HCT116 (cell line): ENCODE data around the gene PRPF18. TPM values are rescaled to one million over a fixed set of nuclear protein-coding genes. Genes with fewer than 3 reads are reported as not detected.

ENCODE experiments used
- ATAC-seq: fragments of 200-7000 bp; cut with Tn5 transposase; 2 replicates; pipeline ENCODE4 v1.9.1; 2020; ENCODE audit warnings: mild to moderate bottlenecking, moderate library complexity
- BruUV-seq: library from RNA; stranded (reverse); fragments of 400-500 nt; replicated peaks from 2 replicates; lab custom pipeline; 2021; lab: Mats Ljungman, UMichigan
- CTCF ChIA-PET: fragments of 300-600 bp; sonication (Branson Sonifier 250); formaldehyde crosslinking; loops from one replicate; lab custom pipeline; 2021; ENCODE audit warnings: antibody characterized with exemption; lab: Charles Lee
- POLR2A ChIA-PET: fragments of 300-600, 350-600 bp; sonication (Branson Sonifier 250); formaldehyde crosslinking; loops from one replicate; lab custom pipeline; 2021; ENCODE audit warnings: antibody characterized with exemption; lab: Charles Lee
- RAD21 ChIA-PET, 2 experiments: fragments of 300-600 bp; sonication (Branson Sonifier 250); formaldehyde crosslinking; loops; one replicate each; lab custom pipeline; 2023; ENCODE audit warnings: low total read pairs in 2 of 2; ENCODE audit not compliant: uncharacterized antibody in 2 of 2, unreplicated experiment in 2 of 2, low non-redundant PET in 1 of 2; lab: Charles Lee
- DNase-seq: peaks from one replicate; pipeline ENCODE4 v3.0.0-alpha.2; 2010; ENCODE audit warnings: low read depth, low spot score
- H2AFZ ChIP-seq: fragments of 200-600 bp; shearing (Covaris generic), sonication (generic); 2 replicates; pipeline ENCODE4 v1.6.1; 2017; ENCODE audit warnings: low read depth, mixed run types, mixed read lengths, antibody characterized with exemption, low read length; ENCODE audit not compliant: poor library complexity, severe bottlenecking
- H3K27ac ChIP-seq: 2 replicates; pipeline ENCODE4 v1.5.1; 2012; ENCODE audit warnings: low read depth, low read length
- H3K27me3 ChIP-seq: fragments of 200-600 bp; sonication (generic); 2 replicates; pipeline ENCODE4 v1.6.1; 2016; ENCODE audit warnings: mixed run types, low read length, mixed read lengths; ENCODE audit not compliant: insufficient read depth
- H3K36me3 ChIP-seq, 2 experiments: fragments of 200-500 bp in 1 of 2; fragments of 200-600 bp in 1 of 2; sonication (Bioruptor generic) in 1 of 2; sonication (generic) in 1 of 2; 2 replicates each; pipeline versions ENCODE4 v1.5.1 to v1.6.1; 2014 to 2016; ENCODE audit warnings: low read length in 2 of 2, inconsistent platforms in 1 of 2, mixed read lengths in 1 of 2, mixed run types in 1 of 2; ENCODE audit not compliant: insufficient read depth in 2 of 2, control insufficient read depth in 1 of 2
- H3K4me1 ChIP-seq, 2 experiments: fragments of 200-600 bp in 1 of 2; sonication (generic) in 1 of 2; 2 replicates each; pipeline versions ENCODE4 v1.5.1 to v1.6.1; 2012 to 2017; ENCODE audit warnings: low read length in 2 of 2, inconsistent platforms in 1 of 2, mild to moderate bottlenecking in 1 of 2, mixed read lengths in 1 of 2, mixed run types in 1 of 2, moderate library complexity in 1 of 2; ENCODE audit not compliant: insufficient read depth in 2 of 2, control insufficient read depth in 1 of 2
- H3K4me2 ChIP-seq: fragments of 200-600 bp; sonication (generic); 2 replicates; pipeline ENCODE4 v1.6.1; 2017; ENCODE audit warnings: mixed run types, low read length, mixed read lengths
- H3K4me3 ChIP-seq, 2 experiments: fragments of 200-600 bp in 1 of 2; sonication (generic) in 1 of 2; replicated peaks in 1 of 2; 2 replicates each; pipeline ENCODE4 v1.5.1; 2011 to 2016; ENCODE audit warnings: low read length in 2 of 2, control low read depth in 1 of 2, low read depth in 1 of 2, mild to moderate bottlenecking in 1 of 2, mixed read lengths in 1 of 2, mixed run types in 1 of 2
- H3K79me2 ChIP-seq: fragments of 200-600 bp; sonication (generic); 2 replicates; pipeline ENCODE4 v1.6.1; 2017; ENCODE audit warnings: mild to moderate bottlenecking, mixed run types, low read length, moderate library complexity, mixed read lengths; ENCODE audit not compliant: insufficient read depth
- H3K9ac ChIP-seq: fragments of 200-600 bp; sonication (generic); 2 replicates; pipeline ENCODE4 v1.6.1; 2016; ENCODE audit warnings: low read length, mixed read lengths
- H3K9me2 ChIP-seq: fragments of 200-600 bp; sonication (generic), shearing (Covaris generic); 2 replicates; pipeline ENCODE4 v1.6.1; 2017; ENCODE audit warnings: mixed run types, mild to moderate bottlenecking, moderate library complexity; ENCODE audit not compliant: insufficient read depth
- H3K9me3 ChIP-seq, 2 experiments: fragments of 200-500 bp in 1 of 2; fragments of 200-600 bp in 1 of 2; sonication (Bioruptor generic) in 1 of 2; sonication (generic) in 1 of 2; 2 replicates each; pipeline ENCODE4 v1.6.1; 2014 to 2017; ENCODE audit warnings: low read length in 2 of 2, mixed read lengths in 2 of 2, inconsistent platforms in 1 of 2, low read depth in 1 of 2, mild to moderate bottlenecking in 1 of 2, mixed run types in 1 of 2, moderate library complexity in 1 of 2; ENCODE audit not compliant: control insufficient read depth in 1 of 2, insufficient read depth in 1 of 2
- H4K20me1 ChIP-seq: fragments of 200-600 bp; sonication (generic), shearing (Covaris generic); 2 replicates; pipeline ENCODE4 v1.6.1; 2017; ENCODE audit warnings: mixed run types, mild to moderate bottlenecking, moderate library complexity; ENCODE audit not compliant: insufficient read depth
- ATF3 ChIP-seq: IDR thresholded peaks from 2 replicates; pipeline ENCODE4 v1.6.1; 2012
- CBX3 ChIP-seq: IDR thresholded peaks from 2 replicates; pipeline ENCODE4 v1.6.1; 2012; ENCODE audit warnings: low read depth
- CEBPB ChIP-seq: IDR thresholded peaks from 2 replicates; pipeline ENCODE4 v1.6.1; 2012; ENCODE audit warnings: low read depth
- EZH2 ChIP-seq: fragments of 200-600 bp; sonication (generic); IDR thresholded peaks from 2 replicates; pipeline ENCODE4 v1.6.1; 2017; ENCODE audit warnings: antibody characterized with exemption, mixed run types
- FOSL1 ChIP-seq: IDR thresholded peaks from 2 replicates; pipeline ENCODE4 v1.6.1; 2012; ENCODE audit warnings: low read depth
- MAX ChIP-seq: IDR thresholded peaks from 2 replicates; pipeline ENCODE4 v1.6.1; 2012
- POLR2AphosphoS5 ChIP-seq: IDR thresholded peaks from 2 replicates; pipeline ENCODE4 v1.6.1; 2011; ENCODE audit warnings: mild to moderate bottlenecking, low read depth, low read length, moderate library complexity
- RAD21 ChIP-seq: IDR thresholded peaks from 2 replicates; pipeline ENCODE4 v1.6.1; 2012; ENCODE audit warnings: low read depth, mild to moderate bottlenecking
- REST ChIP-seq: IDR thresholded peaks from 2 replicates; pipeline ENCODE4 v1.6.1; 2012; ENCODE audit warnings: low read depth
- intact Hi-C: fragments of 100-400 bp; cut with micrococcal nuclease; formaldehyde crosslinking; loops from 2 replicates; pipeline ENCODE4 v1.10.0; 2022
- total RNA-seq: library from RNA; stranded (reverse); gene quantifications from one replicate; pipeline ENCODE4 v1.2.1, GENCODE V29; 2021; ENCODE audit not compliant: unreplicated experiment
- TF ChIP-seq, protein P1 (sequence below), 3 experiments: fragments of 200-600 bp in 1 of 3; sonication (generic) in 1 of 3; IDR thresholded peaks in 2 of 3; conservative IDR thresholded peaks in 1 of 3; 2 replicates each; pipeline ENCODE4 v1.5.1; 2012 to 2017; ENCODE audit warnings: low read depth in 2 of 3, low read length in 2 of 3, antibody characterized with exemption in 1 of 3, borderline replicate concordance in 1 of 3, control low read depth in 1 of 3, mild to moderate bottlenecking in 1 of 3, mixed read lengths in 1 of 3, mixed run types in 1 of 3, moderate library complexity in 1 of 3; ENCODE audit not compliant: insufficient read depth in 1 of 3
- TF ChIP-seq, protein P2 (sequence below): IDR thresholded peaks from 2 replicates; pipeline ENCODE4 v1.6.1; 2011; ENCODE audit warnings: mild to moderate bottlenecking, low read length, moderate library complexity; ENCODE audit not compliant: insufficient replicate concordance; ENCODE audit errors: extremely low read depth

PRPF18 gene
- total RNA-seq, 1 experiment from 2014 or later: 16.2 TPM

DNA sequence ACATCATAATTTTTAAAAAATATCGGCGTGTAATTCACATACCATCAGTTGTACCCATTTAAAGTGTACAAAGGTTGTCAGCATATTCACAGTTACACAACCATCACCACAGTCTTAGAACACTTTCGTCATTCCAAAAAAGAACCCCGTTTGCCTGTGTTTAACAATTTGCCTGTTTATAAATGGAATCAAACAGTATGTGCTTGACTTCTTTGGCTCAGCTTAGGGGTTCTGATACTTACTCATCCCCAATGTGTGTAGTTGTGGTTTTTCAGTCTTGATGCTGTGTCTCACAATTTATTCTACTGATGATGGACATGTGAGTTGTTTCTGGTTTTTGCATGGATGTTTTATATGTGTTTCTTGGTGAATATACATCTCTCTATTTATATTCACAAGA lies 50.0 kb downstream of the PRPF18 start:
- no peaks in the 10 kb centered on the region for H3K4me1 ChIP-seq
- no peak overlapping the region for H3K9ac ChIP-seq
- ChIA-PET POLR2A (no interaction called here), CTCF (no interaction called here), RAD21 (no interaction called here)
- no peaks in the 10 kb centered on the region for H3K9me2 ChIP-seq
- no TSS peak for BruUV-seq
- no peaks in the 10 kb centered on the region for H3K27me3 ChIP-seq
- H3K9me3 ChIP-seq: peaks cover 0 to 5% of the 10 kb centered on the region in 2 experiments; a peak in 1 of 4 replicates
- intact Hi-C loops: no loop called here
- ATAC-seq (no peak), DNase-seq (no peak)
- no peaks in the 10 kb centered on the region for H4K20me1 ChIP-seq
- H2AFZ ChIP-seq: no peak overlapping the region
- no peaks in the 10 kb centered on the region for H3K36me3 ChIP-seq
- no peak overlapping the region for H3K4me2 ChIP-seq
- TF ChIP-seq POLR2AphosphoS5 (no peak), CEBPB (no peak)
- TF ChIP-seq, protein P1, sequence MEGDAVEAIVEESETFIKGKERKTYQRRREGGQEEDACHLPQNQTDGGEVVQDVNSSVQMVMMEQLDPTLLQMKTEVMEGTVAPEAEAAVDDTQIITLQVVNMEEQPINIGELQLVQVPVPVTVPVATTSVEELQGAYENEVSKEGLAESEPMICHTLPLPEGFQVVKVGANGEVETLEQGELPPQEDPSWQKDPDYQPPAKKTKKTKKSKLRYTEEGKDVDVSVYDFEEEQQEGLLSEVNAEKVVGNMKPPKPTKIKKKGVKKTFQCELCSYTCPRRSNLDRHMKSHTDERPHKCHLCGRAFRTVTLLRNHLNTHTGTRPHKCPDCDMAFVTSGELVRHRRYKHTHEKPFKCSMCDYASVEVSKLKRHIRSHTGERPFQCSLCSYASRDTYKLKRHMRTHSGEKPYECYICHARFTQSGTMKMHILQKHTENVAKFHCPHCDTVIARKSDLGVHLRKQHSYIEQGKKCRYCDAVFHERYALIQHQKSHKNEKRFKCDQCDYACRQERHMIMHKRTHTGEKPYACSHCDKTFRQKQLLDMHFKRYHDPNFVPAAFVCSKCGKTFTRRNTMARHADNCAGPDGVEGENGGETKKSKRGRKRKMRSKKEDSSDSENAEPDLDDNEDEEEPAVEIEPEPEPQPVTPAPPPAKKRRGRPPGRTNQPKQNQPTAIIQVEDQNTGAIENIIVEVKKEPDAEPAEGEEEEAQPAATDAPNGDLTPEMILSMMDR (IDR thresholded peaks at IDR 0.05 in 2 of 3, conservative IDR thresholded peaks at IDR 0.05 in 1 of 3; ENCODE audit: borderline replicate concordance in 1 of 3, insufficient read depth in 1 of 3, low read depth in 2 of 3, low read length in 2 of 3): no peak
- H3K79me2 ChIP-seq: no peaks in the 10 kb centered on the region
- H3K4me3 ChIP-seq: no peak overlapping the region
- H3K27ac ChIP-seq: no peak overlapping the region

DNA sequence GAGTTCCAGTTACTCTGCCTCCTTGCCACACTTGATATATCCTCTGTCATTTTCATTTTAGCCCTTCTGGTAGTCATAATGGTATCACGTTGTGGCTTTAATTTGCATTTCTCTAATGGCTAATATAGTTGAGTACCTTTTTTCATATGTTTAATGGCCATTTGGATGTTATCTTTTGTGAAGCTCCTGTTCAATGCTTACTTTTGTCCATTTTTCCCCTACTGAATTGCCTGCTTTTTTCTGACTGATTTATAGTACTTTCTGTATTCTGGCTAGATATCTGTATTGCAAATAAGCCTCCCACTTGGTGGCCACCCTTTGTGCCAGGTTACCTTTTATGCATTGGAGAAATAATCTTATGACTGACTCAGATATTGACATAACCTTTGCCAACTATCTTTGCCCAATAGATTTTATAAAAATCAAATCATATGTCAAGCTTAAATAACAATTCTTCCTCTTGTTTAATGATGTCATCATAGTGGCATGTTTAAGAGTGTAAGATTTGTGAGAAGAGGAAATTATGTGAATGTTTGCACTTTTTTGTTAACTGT lies 50.6 kb downstream of the PRPF18 start:
- Histone ChIP-seq H3K4me2 (no peak overlapping the region), H3K4me3 (no peak overlapping the region), H3K4me1 (no peaks in the 10 kb centered on the region), H3K27ac (no peak overlapping the region), H2AFZ (no peak overlapping the region), H3K27me3 (no peaks in the 10 kb centered on the region), H3K9me3 (peaks cover 3 to 10% of the 10 kb centered on the region in 2 experiments; a peak in 2 of 4 replicates), H3K36me3 (no peaks in the 10 kb centered on the region), H4K20me1 (no peaks in the 10 kb centered on the region), H3K79me2 (no peaks in the 10 kb centered on the region), H3K9ac (no peak overlapping the region), H3K9me2 (no peaks in the 10 kb centered on the region)
- POLR2A ChIA-PET: no interaction called here
- RAD21 ChIA-PET: no interaction called here
- no TSS peak for BruUV-seq
- no peak for DNase-seq
- CTCF ChIA-PET: interaction anchor here (0.6 kb wide), 1 partner anchor 34 kb away, joined by 3 read pairs; no protein-coding TSS in a partner anchor
- ATAC-seq: no peak
- intact Hi-C loops: no loop called here
- no peak for TF ChIP-seq ATF3
- TF ChIP-seq MAX: no peak
- TF ChIP-seq CBX3: no peak
- TF ChIP-seq EZH2: no peak
- TF ChIP-seq CEBPB: no peak
- no peak for TF ChIP-seq POLR2AphosphoS5
- TF ChIP-seq REST: no peak
- TF ChIP-seq, protein P2, sequence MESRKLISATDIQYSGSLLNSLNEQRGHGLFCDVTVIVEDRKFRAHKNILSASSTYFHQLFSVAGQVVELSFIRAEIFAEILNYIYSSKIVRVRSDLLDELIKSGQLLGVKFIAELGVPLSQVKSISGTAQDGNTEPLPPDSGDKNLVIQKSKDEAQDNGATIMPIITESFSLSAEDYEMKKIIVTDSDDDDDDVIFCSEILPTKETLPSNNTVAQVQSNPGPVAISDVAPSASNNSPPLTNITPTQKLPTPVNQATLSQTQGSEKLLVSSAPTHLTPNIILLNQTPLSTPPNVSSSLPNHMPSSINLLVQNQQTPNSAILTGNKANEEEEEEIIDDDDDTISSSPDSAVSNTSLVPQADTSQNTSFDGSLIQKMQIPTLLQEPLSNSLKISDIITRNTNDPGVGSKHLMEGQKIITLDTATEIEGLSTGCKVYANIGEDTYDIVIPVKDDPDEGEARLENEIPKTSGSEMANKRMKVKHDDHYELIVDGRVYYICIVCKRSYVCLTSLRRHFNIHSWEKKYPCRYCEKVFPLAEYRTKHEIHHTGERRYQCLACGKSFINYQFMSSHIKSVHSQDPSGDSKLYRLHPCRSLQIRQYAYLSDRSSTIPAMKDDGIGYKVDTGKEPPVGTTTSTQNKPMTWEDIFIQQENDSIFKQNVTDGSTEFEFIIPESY: no peak
- TF ChIP-seq FOSL1: no peak
- no peak for TF ChIP-seq RAD21
